NT2/D1 (cell line): ENCODE results near the gene DCLK2.

Experiments used
- DNase-seq: peaks from one replicate; pipeline ENCODE4 v3.0.0-alpha.2; 2011; ENCODE audit warnings: low read depth, low spot score
- H3K27me3 ChIP-seq: 2 replicates; pipeline ENCODE4 v1.6.0; 2011; ENCODE audit warnings: mild to moderate bottlenecking; ENCODE audit not compliant: insufficient read length, insufficient read depth
- H3K36me3 ChIP-seq: 2 replicates; pipeline ENCODE4 v1.6.1; 2011; ENCODE audit warnings: mild to moderate bottlenecking, low read length, mixed read lengths; ENCODE audit not compliant: insufficient read depth, insufficient read length
- H3K4me1 ChIP-seq: 2 replicates; pipeline ENCODE4 v1.5.1; 2011; ENCODE audit not compliant: insufficient read depth, insufficient read length
- H3K4me3 ChIP-seq: 2 replicates; pipeline ENCODE4 v1.5.1; 2011; ENCODE audit warnings: low read depth; ENCODE audit not compliant: insufficient read length
- H3K9ac ChIP-seq: 2 replicates; pipeline ENCODE4 v1.6.0; 2011; ENCODE audit warnings: low read depth; ENCODE audit not compliant: insufficient read length
- H3K9me3 ChIP-seq: 2 replicates; pipeline ENCODE4 v1.5.1; 2011; ENCODE audit warnings: mild to moderate bottlenecking, low read length; ENCODE audit not compliant: insufficient read depth
- SUZ12 ChIP-seq: IDR thresholded peaks from 2 replicates; pipeline ENCODE4 v1.6.1; 2011; ENCODE audit not compliant: insufficient read length, insufficient read depth; ENCODE audit errors: extremely low read depth
- YY1 ChIP-seq: IDR thresholded peaks from 2 replicates; pipeline ENCODE4 v1.6.1; 2011; ENCODE audit not compliant: insufficient read length, insufficient read depth
- ZNF274 ChIP-seq: IDR thresholded peaks from 2 replicates; pipeline ENCODE4 v1.6.1; 2011; ENCODE audit warnings: mild to moderate bottlenecking, low read depth, low read length

Gene DCLK2

DNA sequence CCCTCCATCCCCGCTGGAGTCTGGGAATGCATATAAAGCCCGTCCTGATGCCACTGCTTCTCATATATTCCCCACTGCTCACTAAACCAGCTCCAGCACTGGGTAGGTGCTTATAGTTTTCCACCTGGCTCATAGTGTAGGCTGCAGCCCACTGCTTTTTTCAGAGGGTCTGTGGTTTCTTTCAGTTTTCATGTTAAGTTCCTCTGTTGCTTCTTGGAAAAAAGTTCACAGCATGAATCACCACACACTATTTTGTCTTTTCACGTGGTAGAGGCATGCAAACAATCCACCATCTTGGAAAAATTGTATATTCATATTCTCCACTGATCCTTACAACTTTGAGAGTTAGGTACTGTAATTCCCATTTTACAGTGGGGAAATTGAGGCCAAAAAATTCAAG lies 39.4 kb downstream of the DCLK2 start:
- DNase-seq: no peak
- TF ChIP-seq YY1: no peak
- TF ChIP-seq SUZ12: no peak
- no peak for TF ChIP-seq ZNF274

DNA sequence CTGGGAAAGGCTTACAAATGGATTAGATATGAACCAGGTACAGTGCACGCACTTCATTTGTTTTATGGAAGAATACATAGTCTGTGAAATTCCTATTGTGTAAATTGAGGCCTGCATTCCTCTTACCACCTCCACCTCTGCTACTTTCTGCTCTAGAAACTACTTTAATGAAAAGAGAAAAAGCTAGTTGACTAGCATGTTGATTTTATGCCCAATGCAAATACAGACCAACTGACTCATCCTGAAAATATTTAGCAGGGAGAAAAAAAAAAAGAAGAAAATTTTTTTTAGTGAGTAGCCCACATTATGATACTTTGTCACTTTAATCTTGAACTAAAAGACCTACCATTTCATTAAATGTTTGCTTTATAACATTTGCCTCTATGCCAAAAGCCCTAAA lies 41.2 kb downstream of the DCLK2 start:
- no peak for TF ChIP-seq SUZ12
- TF ChIP-seq YY1: no peak
- TF ChIP-seq ZNF274: no peak
- no peak overlapping the region for H3K4me3 ChIP-seq
- no peak for DNase-seq

More for the DNA sequence above, 39.4 kb downstream of the DCLK2 start:
- Histone ChIP-seq H3K9me3 (peaks cover 22% of the 10 kb centered on the region), H3K4me3 (no peak overlapping the region), H3K4me1 (peaks cover 2% of the 10 kb centered on the region), H3K9ac (no peak overlapping the region), H3K27me3 (no peaks in the 10 kb centered on the region), H3K36me3 (no peaks in the 10 kb centered on the region)

DNA sequence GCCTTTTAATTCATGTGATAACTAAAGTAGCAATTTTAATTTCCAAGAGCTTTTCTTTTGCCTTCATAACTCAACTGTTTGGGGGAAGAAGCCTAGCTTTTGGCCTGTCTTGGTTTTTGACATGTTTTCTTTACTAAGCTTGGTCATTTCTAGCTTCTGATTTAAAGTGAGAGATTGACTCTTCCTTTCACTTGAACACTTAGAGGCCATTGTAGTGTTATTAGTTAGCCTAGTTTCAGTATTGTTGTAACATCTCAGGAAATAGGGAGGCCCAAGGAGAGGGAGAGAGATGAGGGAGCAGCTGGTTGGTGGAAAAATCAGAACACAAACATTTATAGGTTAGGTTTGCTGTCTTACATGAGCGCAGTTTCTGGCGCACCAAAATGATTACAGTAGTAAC lies 44.8 kb downstream of the DCLK2 start:
- Histone ChIP-seq H3K36me3 (no peaks in the 10 kb centered on the region), H3K4me1 (no peaks in the 10 kb centered on the region), H3K9ac (no peak overlapping the region), H3K27me3 (no peaks in the 10 kb centered on the region), H3K4me3 (no peak overlapping the region), H3K9me3 (peaks cover 10% of the 10 kb centered on the region)
- DNase-seq: no peak
- TF ChIP-seq SUZ12 (no peak), YY1 (no peak), ZNF274 (no peak)

More for the DNA sequence above, 41.2 kb downstream of the DCLK2 start:
- H3K9me3 ChIP-seq: peaks cover 18% of the 10 kb centered on the region
- no peaks in the 10 kb centered on the region for H3K36me3 ChIP-seq
- no peaks in the 10 kb centered on the region for H3K27me3 ChIP-seq
- H3K4me1 ChIP-seq: peaks cover 2% of the 10 kb centered on the region
- H3K9ac ChIP-seq: no peak overlapping the region

DNA sequence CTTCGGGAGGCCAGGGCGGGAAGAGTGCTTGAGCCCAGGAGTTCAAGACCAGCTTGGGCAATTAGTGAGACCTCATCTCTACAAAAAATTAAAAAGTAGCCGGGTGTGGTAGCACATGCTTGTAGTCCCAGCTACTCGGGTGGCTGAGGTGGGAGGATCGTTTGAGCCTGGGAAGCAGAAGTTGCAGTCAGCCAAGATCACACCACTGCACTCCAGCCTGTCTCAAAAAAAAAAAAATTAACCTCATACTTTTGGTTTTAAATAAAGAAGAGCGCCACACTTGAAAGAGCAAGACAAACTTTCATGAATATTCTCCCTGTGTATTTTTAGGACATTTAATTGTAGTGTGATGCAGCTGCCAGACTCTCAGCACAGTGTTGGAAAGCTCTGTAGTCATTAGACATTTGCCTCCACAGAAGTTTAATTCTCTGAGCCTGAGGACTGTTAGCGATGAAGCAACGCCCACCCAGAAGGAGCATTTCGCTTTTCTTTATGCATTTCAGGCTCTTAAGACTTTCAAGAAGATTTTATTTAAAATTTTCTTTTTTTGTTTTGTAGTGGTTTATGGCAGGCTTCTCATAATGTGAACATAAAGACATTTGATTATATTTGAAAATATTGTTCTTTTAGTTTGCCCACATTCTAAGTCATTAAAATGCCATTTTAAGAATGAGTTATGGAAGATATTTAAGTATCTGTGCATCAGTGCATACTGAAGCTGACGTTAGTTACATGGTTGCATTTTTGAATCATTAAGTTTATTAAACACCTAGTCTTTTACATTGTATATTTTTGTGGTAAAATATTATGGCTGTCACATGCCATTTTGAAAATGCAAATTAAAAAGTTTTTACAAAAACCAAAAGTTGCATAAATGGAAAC lies 45.8 kb downstream of the DCLK2 start:
- DNase-seq: no peak
- H3K9me3 ChIP-seq: peaks cover 10% of the 10 kb centered on the region
- no peaks in the 10 kb centered on the region for H3K27me3 ChIP-seq
- TF ChIP-seq ZNF274 (no peak), YY1 (no peak)
- no peak overlapping the region for H3K9ac ChIP-seq
- H3K4me3 ChIP-seq: no peak overlapping the region
- H3K4me1 ChIP-seq: no peaks in the 10 kb centered on the region
- no peaks in the 10 kb centered on the region for H3K36me3 ChIP-seq

DNA sequence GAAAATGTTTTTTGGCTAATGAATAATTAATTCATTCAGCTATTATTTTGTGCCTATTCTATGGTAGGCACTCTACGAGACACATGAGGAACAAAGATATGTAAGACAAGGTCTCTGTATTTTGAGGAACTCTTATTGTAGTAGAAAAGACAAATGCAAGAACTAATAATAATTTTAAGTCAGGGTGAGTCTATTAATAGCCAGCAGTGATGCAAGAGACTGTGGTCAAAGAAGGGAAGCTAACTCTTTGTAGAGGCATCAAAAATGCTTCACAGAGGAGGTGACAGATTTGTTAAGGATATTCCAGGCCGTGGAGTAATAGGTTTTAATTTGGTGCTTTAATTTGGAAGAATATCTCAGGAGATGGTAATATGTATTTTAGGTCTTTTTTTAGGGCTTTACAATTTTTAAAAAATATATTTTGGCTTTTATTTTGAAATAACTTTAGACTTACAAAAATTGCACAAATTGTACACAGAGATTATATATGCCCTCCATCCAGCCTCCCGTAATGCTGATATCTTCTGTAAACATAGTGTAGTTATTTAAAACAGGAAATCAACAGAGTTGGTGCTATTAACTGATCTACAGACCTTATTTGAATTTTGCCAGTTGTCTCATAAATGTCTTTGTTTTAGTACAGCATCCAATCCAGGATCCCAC lies 48.1 kb downstream of the DCLK2 start:
- Histone ChIP-seq H3K9me3 (peaks cover 9% of the 10 kb centered on the region), H3K36me3 (no peaks in the 10 kb centered on the region), H3K4me1 (no peaks in the 10 kb centered on the region), H3K9ac (no peak overlapping the region), H3K27me3 (no peaks in the 10 kb centered on the region), H3K4me3 (no peak overlapping the region)
- DNase-seq: no peak
- no peak for TF ChIP-seq YY1
- TF ChIP-seq ZNF274: no peak

DNA sequence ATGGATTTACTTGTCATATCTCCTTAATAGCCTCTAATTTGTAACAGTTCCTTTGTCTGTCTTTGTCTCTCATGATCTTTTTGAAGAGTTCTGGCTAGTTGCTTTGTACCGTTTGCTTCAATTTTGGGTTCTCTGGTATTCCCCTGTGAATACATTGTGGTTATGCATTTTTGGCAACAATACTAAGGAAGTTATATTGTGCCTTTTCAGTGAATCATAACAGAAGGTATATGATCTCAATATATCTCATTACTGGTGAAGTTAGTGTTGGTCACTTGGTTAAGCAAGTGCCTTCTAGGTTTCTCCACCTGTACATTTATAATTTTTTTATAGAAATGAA lies 48.6 kb downstream of the DCLK2 start:
- no peak for DNase-seq
- no peak for TF ChIP-seq ZNF274
- TF ChIP-seq SUZ12: no peak
- no peak for TF ChIP-seq YY1
- H3K4me3 ChIP-seq: no peak overlapping the region
- H3K4me1 ChIP-seq: no peaks in the 10 kb centered on the region
- no peaks in the 10 kb centered on the region for H3K36me3 ChIP-seq
- no peak overlapping the region for H3K9ac ChIP-seq
- H3K9me3 ChIP-seq: peaks cover 4% of the 10 kb centered on the region; the same call in 1 of the 2 replicates
- no peaks in the 10 kb centered on the region for H3K27me3 ChIP-seq

DNA sequence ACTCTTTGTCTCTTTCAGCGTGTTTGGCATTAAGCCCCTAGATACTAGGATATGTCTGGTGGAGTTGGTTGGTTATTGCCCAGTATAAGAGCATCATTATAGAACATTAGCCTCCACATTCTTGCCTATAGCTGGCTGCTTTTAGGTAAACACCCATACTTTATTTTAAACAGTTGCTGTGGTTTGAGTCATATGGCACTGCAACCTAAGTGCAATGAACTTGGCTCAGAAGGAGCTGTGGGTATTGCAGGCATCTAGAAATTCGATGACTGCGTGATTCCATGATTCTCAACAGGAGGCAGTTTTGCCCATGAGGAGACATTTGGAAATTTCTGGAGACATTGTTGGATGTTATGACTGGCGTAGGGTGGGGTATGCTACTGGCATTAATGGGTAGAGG lies 49.5 kb downstream of the DCLK2 start:
- no peak for DNase-seq
- no peaks in the 10 kb centered on the region for H3K9me3 ChIP-seq
- H3K4me3 ChIP-seq: no peak overlapping the region
- TF ChIP-seq SUZ12: no peak
- no peak for TF ChIP-seq YY1
- TF ChIP-seq ZNF274: no peak
- no peaks in the 10 kb centered on the region for H3K27me3 ChIP-seq
- H3K36me3 ChIP-seq: no peaks in the 10 kb centered on the region
- no peaks in the 10 kb centered on the region for H3K4me1 ChIP-seq
- H3K9ac ChIP-seq: no peak overlapping the region
